Right ventricle myocardium inferior (tissue), 1 donor: ENCODE measurements around the gene PCCA. TPM values are rescaled to one million over a fixed set of nuclear protein-coding genes. Genes with fewer than 3 reads are reported as not detected.
"Not testable (repeated sequence)": the region's sequence is repeated elsewhere in the genome, so short reads cannot be mapped to it uniquely, and the experiment has no call there.

Experiments
- ATAC-seq: fragments of 200-7000 bp; cut with Tn5 transposase; one replicate; pipeline ENCODE4 v1.9.1; 2020; ENCODE audit warnings: mild to moderate bottlenecking, moderate library complexity
- DNase-seq: peaks from one replicate; pipeline ENCODE4 v3.0.0; 2021; ENCODE audit errors: missing footprints
- intact Hi-C: fragments of 100-400 bp; cut with DNase I; formaldehyde crosslinking; loops from one replicate; pipeline ENCODE4 v1.11.0; 2022
- total RNA-seq: library from RNA; stranded (reverse); fragmentation: NEBNext Ultra II Directional; extraction: Animal tissue kit (Norgen Biotek cat#: 25700); gene quantifications from one replicate; pipeline ENCODE4 v1.2.1, GENCODE V29; 2021
- donor health status: DM: no; HTN: yes; CAD: no; lungs with severe emphysema.

The PCCA gene
- total RNA-seq, 1 donor from 2014 or later = 64.0 TPM

DNA sequence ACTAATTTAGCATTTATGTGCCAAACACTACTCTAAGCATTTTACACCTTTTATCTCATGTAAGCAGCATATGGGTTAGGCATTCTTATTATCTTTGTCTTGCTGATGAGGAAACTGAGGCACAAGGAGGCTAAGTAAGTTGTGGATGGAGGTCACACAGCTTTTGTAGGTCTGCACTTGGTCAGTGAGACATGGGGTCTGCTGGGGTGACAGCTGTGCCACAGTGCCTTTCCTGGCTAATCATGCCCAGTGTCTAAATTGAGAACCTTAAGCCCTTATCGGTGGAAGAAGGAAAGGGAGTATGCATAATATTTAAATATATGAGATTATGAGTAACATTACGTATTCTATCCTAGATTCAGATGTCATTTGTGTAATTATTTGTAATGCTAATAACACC is 273.5 kb downstream of the PCCA start:
- no peak for ATAC-seq
- intact Hi-C loops = no loop called here
- no peak for DNase-seq

GRCh38 chr13:100362781-100363180 is 273.9 kb downstream of the PCCA start:
- ATAC-seq = no peak
- intact Hi-C loops = no loop called here
- no peak for DNase-seq

DNA sequence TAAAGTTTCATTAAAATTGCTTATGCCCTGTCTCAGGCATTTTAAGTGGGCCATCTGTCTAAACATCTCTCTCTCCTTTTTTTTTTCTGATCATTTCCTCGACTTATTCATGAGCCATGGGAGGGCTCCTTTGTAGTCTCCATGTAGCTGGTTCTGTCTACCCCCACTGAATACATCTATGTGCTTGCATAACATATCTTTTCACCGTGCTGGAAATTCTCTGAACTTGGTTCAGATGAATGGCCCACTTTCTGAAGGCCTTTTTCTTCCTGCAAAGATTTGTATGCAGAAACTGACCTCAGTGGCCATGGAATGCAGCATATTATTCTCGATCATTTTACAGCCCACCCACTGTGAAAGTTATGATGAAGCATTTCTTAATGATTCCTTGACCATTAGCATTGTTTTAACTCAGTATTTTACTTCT is 274.4 kb downstream of the PCCA start:
- intact Hi-C loops = no loop called here
- ATAC-seq (no peak), DNase-seq (no peak)

GRCh38 chr13:100363874-100364273 is 275.0 kb downstream of the PCCA start:
- no peak for DNase-seq
- no peak for ATAC-seq
- intact Hi-C loops = no loop called here

GRCh38 chr13:100364591-100364990 is 275.7 kb downstream of the PCCA start:
- intact Hi-C loops = no loop called here
- ATAC-seq = no peak
- DNase-seq = no peak

DNA sequence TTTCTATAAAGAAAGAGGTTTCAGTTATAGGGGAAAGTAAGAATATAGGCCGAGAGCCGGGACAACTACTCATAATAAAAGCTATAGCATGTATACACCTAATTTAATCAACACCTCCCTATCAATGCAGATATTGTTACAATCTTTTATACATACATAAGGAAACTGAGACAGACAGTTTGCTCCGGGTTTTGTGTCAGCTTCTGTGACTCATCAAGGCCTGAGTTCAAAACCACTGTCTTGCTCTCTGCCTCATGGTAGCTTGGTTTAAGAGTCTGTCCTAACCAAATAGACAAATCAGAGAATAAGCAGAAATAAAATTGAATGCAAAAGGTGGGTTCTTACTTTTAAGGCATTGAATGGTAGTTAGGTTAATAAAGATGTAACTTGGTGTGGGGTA is 276.8 kb downstream of the PCCA start:
- ATAC-seq = no peak
- intact Hi-C loops = no loop called here
- no peak for DNase-seq

DNA sequence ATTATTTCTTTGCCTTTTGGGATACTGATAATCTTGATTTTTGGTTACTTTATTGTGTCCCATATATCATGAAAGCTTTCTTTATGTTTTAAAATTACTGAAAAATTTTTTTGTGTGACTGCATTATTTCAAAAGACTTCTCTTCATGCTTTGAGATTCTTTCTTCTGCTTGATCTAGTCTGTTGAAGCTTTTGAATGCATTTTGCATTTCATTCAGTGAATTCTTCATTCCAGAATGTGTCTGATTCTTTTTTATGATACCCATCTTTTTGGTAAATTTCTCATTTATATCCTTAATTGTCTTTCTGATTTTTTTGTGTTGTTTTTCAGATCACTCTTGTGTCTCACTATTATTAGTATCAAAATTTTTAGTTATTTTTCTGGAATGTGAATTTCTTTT is 289.6 kb downstream of the PCCA start:
- no peak for ATAC-seq
- no peak for DNase-seq
- intact Hi-C loops = no loop called here

GRCh38 chr13:100381595-100382224 is 292.8 kb downstream of the PCCA start:
- DNase-seq (no peak), ATAC-seq (peak; percentile 13)
- intact Hi-C loops = no loop called here

- intact Hi-C loops = no loop called here
Measured at GRCh38 chr13:100382785-100383184, 293.9 kb downstream of the PCCA start.

DNA sequence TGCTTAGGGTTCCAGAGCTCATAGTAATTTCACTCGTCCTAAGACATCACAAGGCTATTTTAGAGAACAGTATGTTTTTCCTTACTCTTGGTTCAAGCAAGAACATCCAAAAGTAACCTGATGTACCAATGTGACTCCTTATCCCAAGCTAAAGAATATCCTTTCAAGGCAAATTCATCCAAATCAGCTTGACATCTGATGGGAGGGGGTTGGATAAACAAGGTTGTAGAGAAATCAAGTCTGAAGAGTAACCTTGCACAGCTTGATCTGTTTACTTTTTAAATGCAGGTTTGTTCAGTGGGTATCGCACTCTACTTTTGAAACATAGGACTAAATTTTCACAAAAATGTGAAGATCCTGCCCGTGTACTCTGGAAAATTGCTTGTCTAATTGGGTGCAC is 298.5 kb downstream of the PCCA start:
- ATAC-seq (no peak), DNase-seq (no peak)
- intact Hi-C loops = no loop called here

More at GRCh38 chr13:100382785-100383184, 293.9 kb downstream of the PCCA start:
- DNase-seq (no peak), ATAC-seq (no peak)

DNA sequence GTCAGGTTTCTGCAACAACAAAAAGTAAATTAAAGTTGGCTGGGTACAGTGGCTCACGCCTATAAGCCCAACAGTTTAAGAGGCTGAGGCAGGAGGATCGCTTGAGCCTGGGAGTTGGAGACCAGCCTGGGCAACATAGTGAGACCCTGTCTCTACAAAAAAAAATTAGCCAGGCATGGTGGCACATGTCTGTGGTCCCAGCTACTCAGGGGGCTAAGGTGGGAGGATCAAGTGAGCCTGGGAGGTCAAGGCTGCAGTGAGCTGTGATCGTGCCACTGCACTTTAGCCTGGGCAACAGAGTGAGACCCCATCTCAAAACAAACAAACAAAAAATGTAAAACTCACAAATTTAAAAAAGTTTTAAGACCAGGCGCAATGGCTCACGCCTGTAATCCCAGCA is 299.3 kb downstream of the PCCA start:
- DNase-seq, intact Hi-C loops, ATAC-seq: not testable (repeated sequence)

DNA sequence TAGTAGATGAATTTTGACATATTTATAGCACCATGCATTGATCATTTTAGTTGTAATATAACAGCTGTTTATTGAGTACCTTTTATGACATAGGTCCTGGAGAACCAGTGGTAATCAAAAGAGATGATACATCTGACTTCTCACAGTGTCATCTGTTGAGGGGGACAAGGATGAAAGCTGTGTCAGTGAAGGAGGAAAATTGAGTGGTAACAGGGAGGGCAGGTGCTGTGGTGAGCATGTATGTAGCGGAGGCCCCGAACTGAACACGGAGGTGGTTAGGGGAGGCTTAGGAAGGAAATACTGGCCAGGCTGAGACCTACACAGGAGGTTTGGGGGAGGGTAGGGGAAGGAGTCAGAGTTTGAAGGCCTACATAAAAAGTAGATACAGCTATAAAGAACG is 300.0 kb downstream of the PCCA start:
- no peak for ATAC-seq
- intact Hi-C loops = no loop called here
- no peak for DNase-seq

- DNase-seq = peak; percentile 60
- intact Hi-C loops = no loop called here
- ATAC-seq = no peak
Measured at GRCh38 chr13:100389617-100390016, 300.7 kb downstream of the PCCA start.

- intact Hi-C loops = no loop called here
- ATAC-seq (peak; percentile 97), DNase-seq (peak; percentile 69)
Measured at GRCh38 chr13:100392709-100393630, 304.1 kb downstream of the PCCA start.

DNA sequence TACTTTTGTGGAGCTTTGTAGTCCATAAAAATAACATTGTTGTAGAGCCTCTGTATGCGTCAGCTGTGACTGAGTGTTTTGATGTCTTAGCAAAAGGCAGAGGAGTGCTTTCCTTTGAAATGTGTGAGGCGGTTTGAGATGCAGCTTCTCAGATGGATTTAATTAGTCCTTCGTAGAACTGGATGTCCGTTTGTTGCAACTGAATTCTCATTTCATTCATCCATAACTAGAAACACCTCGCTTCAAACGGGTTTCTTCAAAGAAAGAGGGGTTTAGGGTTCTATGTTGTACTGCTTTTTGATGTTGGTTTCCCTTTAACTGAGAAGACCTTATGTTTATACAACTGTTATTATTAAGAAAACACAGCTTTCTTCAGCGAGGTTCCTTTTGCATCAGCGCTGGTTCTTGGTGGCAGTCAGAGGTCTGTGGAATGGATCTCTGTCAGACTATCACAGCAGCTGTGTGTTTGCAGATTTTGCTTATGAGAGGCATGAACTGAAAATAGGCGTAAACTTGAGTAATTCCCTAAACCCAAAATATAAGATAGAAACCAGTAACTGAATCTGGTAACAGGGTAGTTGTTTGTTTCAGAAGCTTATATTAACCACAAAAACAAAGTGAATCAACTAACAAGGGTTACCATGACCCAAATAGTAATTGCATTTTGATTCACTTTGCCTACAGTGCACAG is 305.3 kb downstream of the PCCA start:
- intact Hi-C loops = no loop called here
- ATAC-seq = no peak
- no peak for DNase-seq

GRCh38 chr13:100395698-100396373 is 306.9 kb downstream of the PCCA start:
- ATAC-seq = no peak
- DNase-seq = no peak
- intact Hi-C loops = no loop called here

- intact Hi-C loops = no loop called here
- no peak for ATAC-seq
Measured at GRCh38 chr13:100396776-100397175, 307.9 kb downstream of the PCCA start.

DNA sequence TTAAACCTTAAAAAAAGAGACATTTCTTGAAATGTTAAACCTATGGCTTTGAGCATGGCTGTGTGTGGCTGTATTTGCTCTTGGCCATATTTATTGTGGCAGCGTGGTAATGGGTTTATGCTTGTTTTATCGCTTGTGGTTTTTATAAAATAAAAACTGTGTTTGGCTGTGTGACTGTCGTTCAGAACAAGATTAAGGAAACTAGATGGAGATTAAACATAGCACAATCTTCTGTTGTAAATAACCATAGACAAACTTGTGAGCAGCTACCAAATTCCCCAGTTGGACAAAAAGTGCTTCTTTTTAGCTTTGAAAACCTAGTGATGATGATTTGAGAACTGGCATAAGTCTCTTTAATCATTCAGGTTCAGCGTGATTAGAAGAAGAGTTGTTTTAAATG is 308.7 kb downstream of the PCCA start:
- no peak for ATAC-seq

More at GRCh38 chr13:100396776-100397175, 307.9 kb downstream of the PCCA start:
- no peak for DNase-seq

DNA sequence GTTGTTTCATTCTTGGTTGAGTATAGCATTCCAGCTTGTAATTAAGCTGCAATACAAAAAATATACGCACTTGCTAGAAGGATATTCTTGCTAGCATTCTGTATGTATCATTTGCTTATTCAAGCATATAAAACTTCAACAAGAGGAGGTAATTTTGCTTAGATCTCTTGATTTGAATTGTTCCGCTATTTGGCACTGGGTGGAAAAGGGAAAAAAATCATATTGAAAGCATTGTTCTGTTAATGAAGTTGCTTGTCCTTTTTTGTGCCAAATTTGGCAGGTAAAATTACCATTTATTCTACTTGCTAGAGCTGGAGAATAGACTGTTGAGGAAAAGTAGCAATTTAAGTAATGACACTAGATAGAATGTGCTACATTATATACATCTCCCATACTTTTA is 309.5 kb downstream of the PCCA start:
- intact Hi-C loops = no loop called here
- DNase-seq (no peak), ATAC-seq (no peak)

More for the DNA sequence above, 308.7 kb downstream of the PCCA start:
- intact Hi-C loops = no loop called here
- no peak for DNase-seq
